MM.1S (cell line): ENCODE measurements around the gene CHRNA1.

Experiments
- CTCF ChIP-seq: fragments of 300-600 bp; sonication (generic); IDR thresholded peaks from 2 replicates; pipeline ENCODE4 v1.5.1; 2016; ENCODE audit warnings: antibody characterized with exemption, low read length, mixed read lengths
- EZH2 ChIP-seq: fragments of 300-600 bp; sonication (generic); optimal IDR thresholded peaks from 2 replicates; pipeline ENCODE3; 2017; ENCODE audit warnings: low read depth, mild to moderate bottlenecking, antibody characterized with exemption, low read length, mixed read lengths
- EZH2phosphoT487 ChIP-seq: fragments of 300-600 bp; sonication (generic); IDR thresholded peaks from 2 replicates; pipeline ENCODE4 v1.6.1; 2018; ENCODE audit warnings: antibody characterized with exemption, low read length

GRCh38 chr2:174774886-174775285 is 10.6 kb upstream of the CHRNA1 start:
- TF ChIP-seq EZH2phosphoT487 (no peak), CTCF (no peak), EZH2 (no peak)
